ENCODE measurements around the gene C1QTNF3. TPM values are rescaled to one million over a fixed set of nuclear protein-coding genes. Genes with fewer than 3 reads are reported as not detected.

C1QTNF3 gene
- total RNA-seq, 1 donor = 1.9 TPM

DNA sequence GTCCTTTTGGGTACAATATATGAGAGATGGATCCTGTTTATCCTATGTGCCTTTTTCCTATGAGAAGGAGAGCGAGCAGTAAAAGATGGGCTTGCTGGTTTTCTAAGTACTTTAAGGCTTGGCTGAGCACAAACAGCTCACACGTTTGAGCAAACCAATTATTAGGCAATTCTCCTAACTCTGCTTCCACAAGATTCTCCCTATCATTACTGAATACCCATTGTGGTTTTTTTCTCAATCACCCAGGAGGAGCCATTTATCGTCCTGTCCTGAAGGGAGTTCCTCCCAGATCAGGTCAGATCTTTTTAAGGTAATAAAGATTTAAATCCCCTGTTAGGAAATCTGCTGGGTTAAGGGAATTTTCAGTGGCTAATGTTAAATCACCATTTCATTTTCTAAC lies 19.4 kb upstream of the C1QTNF3 start:
- TF ChIP-seq, protein P1, sequence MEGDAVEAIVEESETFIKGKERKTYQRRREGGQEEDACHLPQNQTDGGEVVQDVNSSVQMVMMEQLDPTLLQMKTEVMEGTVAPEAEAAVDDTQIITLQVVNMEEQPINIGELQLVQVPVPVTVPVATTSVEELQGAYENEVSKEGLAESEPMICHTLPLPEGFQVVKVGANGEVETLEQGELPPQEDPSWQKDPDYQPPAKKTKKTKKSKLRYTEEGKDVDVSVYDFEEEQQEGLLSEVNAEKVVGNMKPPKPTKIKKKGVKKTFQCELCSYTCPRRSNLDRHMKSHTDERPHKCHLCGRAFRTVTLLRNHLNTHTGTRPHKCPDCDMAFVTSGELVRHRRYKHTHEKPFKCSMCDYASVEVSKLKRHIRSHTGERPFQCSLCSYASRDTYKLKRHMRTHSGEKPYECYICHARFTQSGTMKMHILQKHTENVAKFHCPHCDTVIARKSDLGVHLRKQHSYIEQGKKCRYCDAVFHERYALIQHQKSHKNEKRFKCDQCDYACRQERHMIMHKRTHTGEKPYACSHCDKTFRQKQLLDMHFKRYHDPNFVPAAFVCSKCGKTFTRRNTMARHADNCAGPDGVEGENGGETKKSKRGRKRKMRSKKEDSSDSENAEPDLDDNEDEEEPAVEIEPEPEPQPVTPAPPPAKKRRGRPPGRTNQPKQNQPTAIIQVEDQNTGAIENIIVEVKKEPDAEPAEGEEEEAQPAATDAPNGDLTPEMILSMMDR (IDR thresholded peaks at IDR 0.05; ENCODE audit: insufficient read depth, low read length) = no peak
- H3K4me3 ChIP-seq (ENCODE audit: low read depth, low read length) = no peak overlapping the region
- no peak for DNase-seq (ENCODE audit: low read depth)

DNA sequence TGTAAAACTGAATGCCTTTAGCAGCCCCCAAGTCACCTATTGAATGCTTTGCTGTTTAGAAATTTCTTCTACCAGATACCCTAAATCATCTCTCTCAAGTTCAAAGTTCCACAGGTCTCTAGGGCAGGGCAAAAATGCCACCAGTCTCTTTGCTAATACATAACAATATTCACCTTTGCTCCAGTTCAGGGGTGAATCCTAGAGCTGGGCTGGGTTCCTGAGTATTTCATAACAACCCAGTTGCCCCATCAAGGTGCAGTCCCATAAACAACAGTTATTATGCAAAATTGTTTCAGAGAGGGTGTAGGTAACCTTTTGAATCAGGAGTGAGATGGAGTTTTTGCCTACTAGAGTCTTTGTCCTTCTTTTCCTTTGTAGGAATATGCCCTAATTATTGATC lies 19.0 kb upstream of the C1QTNF3 start:
- TF ChIP-seq, protein P1 (IDR thresholded peaks at IDR 0.05; ENCODE audit: insufficient read depth, low read length) = no peak
- DNase-seq (ENCODE audit: low read depth) = no peak
- H3K4me3 ChIP-seq (ENCODE audit: low read depth, low read length) = no peak overlapping the region

DNA sequence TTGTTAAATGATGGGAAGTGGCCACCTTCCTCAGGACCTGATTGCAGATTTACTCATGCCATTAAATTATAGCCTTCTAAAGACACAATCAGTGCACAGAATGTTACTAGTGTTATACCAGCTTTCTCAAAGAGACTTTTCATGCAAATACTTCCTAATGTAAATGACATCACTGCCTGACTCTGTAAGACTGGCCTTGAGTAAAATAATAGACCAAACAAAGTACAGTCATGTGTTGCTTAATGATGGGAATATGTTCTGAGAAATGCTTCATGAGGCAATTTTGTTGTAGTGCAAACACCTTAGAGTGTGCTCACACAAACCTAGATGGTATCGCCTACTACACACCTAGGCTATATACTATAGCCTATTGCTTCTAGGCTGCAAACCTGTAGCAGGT lies 17.0 kb upstream of the C1QTNF3 start:
- no peak overlapping the region for H3K4me3 ChIP-seq (ENCODE audit: low read depth, low read length)
- DNase-seq (ENCODE audit: low read depth) = no peak
- TF ChIP-seq, protein P1 (IDR thresholded peaks at IDR 0.05; ENCODE audit: insufficient read depth, low read length) = no peak

DNA sequence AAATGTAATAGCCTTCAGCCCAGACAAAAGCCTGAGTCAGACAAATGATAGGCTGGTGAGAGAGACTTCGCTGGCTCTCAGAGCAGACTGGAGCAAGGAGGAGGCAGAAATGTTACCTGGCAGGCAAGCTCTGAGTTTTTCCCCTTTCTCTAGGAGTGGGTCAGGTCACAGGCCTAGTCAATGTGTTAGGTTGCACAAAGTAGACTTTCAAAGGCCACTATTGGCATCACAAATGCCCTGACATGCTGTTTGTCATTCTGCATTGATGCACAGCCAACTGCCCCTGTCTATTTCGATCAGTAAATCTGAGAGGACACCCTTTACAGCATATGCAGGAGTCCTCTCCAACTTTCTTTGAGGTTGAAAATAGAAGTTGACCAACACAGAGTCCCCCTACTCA lies 15.5 kb upstream of the C1QTNF3 start:
- TF ChIP-seq, protein P1 (IDR thresholded peaks at IDR 0.05; ENCODE audit: insufficient read depth, low read length) = no peak
- no peak overlapping the region for H3K4me3 ChIP-seq (ENCODE audit: low read depth, low read length)
- DNase-seq (ENCODE audit: low read depth) = no peak

DNA sequence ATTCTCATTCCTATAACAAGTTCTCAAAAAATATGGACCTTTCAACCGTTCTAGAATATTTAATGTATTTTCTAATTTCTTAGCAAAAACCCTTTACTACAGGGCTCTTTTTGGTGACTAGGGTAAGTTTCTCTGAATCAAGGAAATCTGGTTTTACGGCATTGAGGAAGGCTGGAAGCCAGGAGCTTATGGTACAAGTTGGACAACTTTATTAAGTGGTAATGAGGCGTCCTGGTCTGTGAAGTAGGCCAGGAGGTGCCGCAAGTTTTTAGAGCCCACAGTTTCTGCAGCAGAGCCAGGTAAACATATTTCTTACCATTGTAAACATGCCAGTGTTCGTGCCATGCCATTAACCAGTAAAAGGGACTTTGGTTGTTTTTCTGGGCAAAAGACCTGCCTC lies 14.6 kb upstream of the C1QTNF3 start:
- DNase-seq (ENCODE audit: low read depth) = no peak
- no peak overlapping the region for H3K4me3 ChIP-seq (ENCODE audit: low read depth, low read length)
- TF ChIP-seq, protein P1 (IDR thresholded peaks at IDR 0.05; ENCODE audit: insufficient read depth, low read length) = no peak

DNA sequence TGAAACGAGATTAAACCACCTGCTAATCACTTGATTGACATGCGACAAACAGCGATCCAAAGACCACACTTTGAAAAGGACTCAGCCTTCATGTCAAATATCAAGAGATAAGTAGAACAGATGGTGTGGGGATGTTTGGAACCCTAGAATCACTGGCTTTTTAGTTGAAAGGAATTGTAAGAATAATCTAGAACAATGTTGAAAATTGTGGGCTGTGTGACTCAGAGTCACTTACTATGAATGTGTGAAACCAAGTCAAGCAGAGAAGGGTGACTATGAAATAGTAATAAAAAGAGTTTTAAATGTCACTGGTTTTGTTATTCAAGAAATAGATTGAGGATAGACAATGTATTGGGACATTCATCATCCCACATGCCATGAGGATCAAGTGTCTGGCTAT lies 14.1 kb upstream of the C1QTNF3 start:
- DNase-seq (ENCODE audit: low read depth) = no peak
- H3K4me3 ChIP-seq (ENCODE audit: low read depth, low read length) = no peak overlapping the region
- TF ChIP-seq, protein P1 (IDR thresholded peaks at IDR 0.05; ENCODE audit: insufficient read depth, low read length) = no peak

DNA sequence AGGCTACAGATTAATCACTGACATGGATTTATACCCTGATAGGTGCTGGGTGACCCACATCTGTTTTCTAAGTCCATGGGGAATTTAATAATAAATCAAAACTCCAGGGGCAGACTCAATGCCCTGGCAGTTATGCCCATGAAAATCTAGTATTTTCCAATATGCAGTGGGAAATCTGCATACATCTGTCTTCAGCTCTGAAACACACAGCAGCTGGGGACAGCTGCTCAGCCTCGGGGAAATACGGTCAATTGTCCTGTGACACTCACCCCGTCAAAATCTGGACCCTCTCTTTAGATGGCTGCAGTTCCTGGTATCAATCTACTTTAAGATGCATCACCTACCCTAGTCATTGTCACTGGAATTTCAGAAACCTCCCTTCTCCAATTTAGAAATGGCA lies 12.7 kb upstream of the C1QTNF3 start:
- TF ChIP-seq, protein P1 (IDR thresholded peaks at IDR 0.05; ENCODE audit: insufficient read depth, low read length) = no peak
- H3K4me3 ChIP-seq (ENCODE audit: low read depth, low read length) = no peak overlapping the region
- DNase-seq (ENCODE audit: low read depth) = no peak
